ENCODE results near the gene PPDPF.

The PPDPF gene

GRCh38 chr20:63551068-63551467, 30.5 kb downstream of the PPDPF start:
- no peak overlapping the region for H3K4me2 ChIP-seq (ENCODE audit: low read depth, low read length)
- no peaks in the 10 kb centered on the region for H3F3A ChIP-seq (ENCODE audit: insufficient read depth, low read length)
- peaks cover 96% of the 10 kb centered on the region for H3K27me3 ChIP-seq (replicated peaks; ENCODE audit: insufficient read depth, low read length)
- TF ChIP-seq CTCF (IDR thresholded peaks at IDR 0.05; ENCODE audit: low read length): no peak
- no peak for TF ChIP-seq EZH2 (optimal IDR thresholded peaks at IDR 0.05; ENCODE audit: low read depth, low read length)
- no peak for TF ChIP-seq EZH2phosphoT487 (IDR thresholded peaks at IDR 0.05; ENCODE audit: low read length)
- H3K79me2 ChIP-seq (ENCODE audit: low read length): no peaks in the 10 kb centered on the region
- H3K4me3 ChIP-seq (ENCODE audit: low read length): no peak overlapping the region
- H3K27ac ChIP-seq (ENCODE audit: low read length): no peak overlapping the region
- no peaks in the 10 kb centered on the region for H3K4me1 ChIP-seq (ENCODE audit: low read length)
- no peaks in the 10 kb centered on the region for H3K9me2 ChIP-seq (replicated peaks; ENCODE audit: insufficient read depth, low read length)
- H2AFZ ChIP-seq (ENCODE audit: low read length): no peak overlapping the region
- no peaks in the 10 kb centered on the region; the same call in 1 of the 2 replicates for H4K20me1 ChIP-seq (ENCODE audit: insufficient read depth, low read length)
- no peaks in the 10 kb centered on the region for H3K36me3 ChIP-seq (replicated peaks; ENCODE audit: insufficient read depth, low read length)
- no peak for DNase-seq
- no peak overlapping the region for H3K9ac ChIP-seq (ENCODE audit: low read length)
- no peaks in the 10 kb centered on the region for H3K9me3 ChIP-seq (replicated peaks; ENCODE audit: insufficient read depth, low read length)

- peaks cover 84% of the 10 kb centered on the region for H3K27me3 ChIP-seq (replicated peaks; ENCODE audit: insufficient read depth, low read length)
- no peak overlapping the region for H3K27ac ChIP-seq (ENCODE audit: low read length)
- no peak overlapping the region for H2AFZ ChIP-seq (ENCODE audit: low read length)
- DNase-seq: no peak
- no peak overlapping the region for H3K4me2 ChIP-seq (ENCODE audit: low read depth, low read length)
- TF ChIP-seq CTCF (IDR thresholded peaks at IDR 0.05; ENCODE audit: low read length) (no peak), EZH2 (optimal IDR thresholded peaks at IDR 0.05; ENCODE audit: low read depth, low read length) (no peak), EZH2phosphoT487 (IDR thresholded peaks at IDR 0.05; ENCODE audit: low read length) (no peak)
- no peaks in the 10 kb centered on the region for H3K4me1 ChIP-seq (ENCODE audit: low read length)
- H3K79me2 ChIP-seq (ENCODE audit: low read length): no peaks in the 10 kb centered on the region
- no peaks in the 10 kb centered on the region for H3K36me3 ChIP-seq (replicated peaks; ENCODE audit: insufficient read depth, low read length)
- no peaks in the 10 kb centered on the region for H4K20me1 ChIP-seq (ENCODE audit: insufficient read depth, low read length)
- H3K9ac ChIP-seq (ENCODE audit: low read length): no peak overlapping the region
- H3K4me3 ChIP-seq (ENCODE audit: low read length): no peak overlapping the region
- H3K9me3 ChIP-seq (replicated peaks; ENCODE audit: insufficient read depth, low read length): no peaks in the 10 kb centered on the region
- no peaks in the 10 kb centered on the region for H3K9me2 ChIP-seq (replicated peaks; ENCODE audit: insufficient read depth, low read length)
- no peaks in the 10 kb centered on the region for H3F3A ChIP-seq (ENCODE audit: insufficient read depth, low read length)
Observed at GRCh38 chr20:63552481-63553249, 32.1 kb downstream of the PPDPF start.

GRCh38 chr20:63553251-63553932, 32.8 kb downstream of the PPDPF start:
- H3K27me3 ChIP-seq (replicated peaks; ENCODE audit: insufficient read depth, low read length): peaks cover 77% of the 10 kb centered on the region
- DNase-seq: no peak
- no peaks in the 10 kb centered on the region for H3K36me3 ChIP-seq (replicated peaks; ENCODE audit: insufficient read depth, low read length)
- H3K9ac ChIP-seq (ENCODE audit: low read length): no peak overlapping the region
- H3F3A ChIP-seq (ENCODE audit: insufficient read depth, low read length): no peaks in the 10 kb centered on the region
- H3K4me2 ChIP-seq (ENCODE audit: low read depth, low read length): no peak overlapping the region
- H3K79me2 ChIP-seq (ENCODE audit: low read length): no peaks in the 10 kb centered on the region
- H3K27ac ChIP-seq (ENCODE audit: low read length): no peak overlapping the region
- no peaks in the 10 kb centered on the region for H4K20me1 ChIP-seq (ENCODE audit: insufficient read depth, low read length)
- H3K4me3 ChIP-seq (ENCODE audit: low read length): no peak overlapping the region
- H3K9me3 ChIP-seq (replicated peaks; ENCODE audit: insufficient read depth, low read length): no peaks in the 10 kb centered on the region
- no peaks in the 10 kb centered on the region for H3K9me2 ChIP-seq (replicated peaks; ENCODE audit: insufficient read depth, low read length)
- H3K4me1 ChIP-seq (ENCODE audit: low read length): no peaks in the 10 kb centered on the region
- no peak overlapping the region for H2AFZ ChIP-seq (ENCODE audit: low read length)
- TF ChIP-seq EZH2phosphoT487 (IDR thresholded peaks at IDR 0.05; ENCODE audit: low read length) (no peak), EZH2 (optimal IDR thresholded peaks at IDR 0.05; ENCODE audit: low read depth, low read length) (no peak), CTCF (IDR thresholded peaks at IDR 0.05; ENCODE audit: low read length) (no peak)

Measured in MM.1S (cell line).